ENCODE measurements around the gene PLXND1.

PLXND1 gene

GRCh38 chr3:129514563-129514962 is 91.9 kb downstream of the PLXND1 start:
- Histone ChIP-seq H3K27ac (ENCODE audit: low read length) (no peak overlapping the region), H3K4me2 (ENCODE audit: low read length) (no peak overlapping the region), H3K9ac (ENCODE audit: low read length) (no peak overlapping the region), H3K27me3 (ENCODE audit: low read depth, low read length) (no peaks in the 10 kb centered on the region), H3K79me2 (ENCODE audit: low read length) (no peaks in the 10 kb centered on the region), H3K36me3 (replicated peaks; ENCODE audit: low read depth, low read length) (no peaks in the 10 kb centered on the region), H3K9me3 (ENCODE audit: insufficient read depth, low read length) (no peaks in the 10 kb centered on the region), H4K20me1 (ENCODE audit: insufficient read depth, low read length) (no peaks in the 10 kb centered on the region), H3K4me3 (ENCODE audit: low read length) (no peak overlapping the region), H3K4me1 (ENCODE audit: low read length) (no peaks in the 10 kb centered on the region), H2AFZ (ENCODE audit: low read depth, low read length) (no peak overlapping the region)
- TF ChIP-seq, protein P1, sequence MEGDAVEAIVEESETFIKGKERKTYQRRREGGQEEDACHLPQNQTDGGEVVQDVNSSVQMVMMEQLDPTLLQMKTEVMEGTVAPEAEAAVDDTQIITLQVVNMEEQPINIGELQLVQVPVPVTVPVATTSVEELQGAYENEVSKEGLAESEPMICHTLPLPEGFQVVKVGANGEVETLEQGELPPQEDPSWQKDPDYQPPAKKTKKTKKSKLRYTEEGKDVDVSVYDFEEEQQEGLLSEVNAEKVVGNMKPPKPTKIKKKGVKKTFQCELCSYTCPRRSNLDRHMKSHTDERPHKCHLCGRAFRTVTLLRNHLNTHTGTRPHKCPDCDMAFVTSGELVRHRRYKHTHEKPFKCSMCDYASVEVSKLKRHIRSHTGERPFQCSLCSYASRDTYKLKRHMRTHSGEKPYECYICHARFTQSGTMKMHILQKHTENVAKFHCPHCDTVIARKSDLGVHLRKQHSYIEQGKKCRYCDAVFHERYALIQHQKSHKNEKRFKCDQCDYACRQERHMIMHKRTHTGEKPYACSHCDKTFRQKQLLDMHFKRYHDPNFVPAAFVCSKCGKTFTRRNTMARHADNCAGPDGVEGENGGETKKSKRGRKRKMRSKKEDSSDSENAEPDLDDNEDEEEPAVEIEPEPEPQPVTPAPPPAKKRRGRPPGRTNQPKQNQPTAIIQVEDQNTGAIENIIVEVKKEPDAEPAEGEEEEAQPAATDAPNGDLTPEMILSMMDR (IDR thresholded peaks at IDR 0.05; ENCODE audit: low read depth, low read length): no peak
- TF ChIP-seq EZH2phosphoT487 (IDR thresholded peaks at IDR 0.05; ENCODE audit: low read depth): no peak

DNA sequence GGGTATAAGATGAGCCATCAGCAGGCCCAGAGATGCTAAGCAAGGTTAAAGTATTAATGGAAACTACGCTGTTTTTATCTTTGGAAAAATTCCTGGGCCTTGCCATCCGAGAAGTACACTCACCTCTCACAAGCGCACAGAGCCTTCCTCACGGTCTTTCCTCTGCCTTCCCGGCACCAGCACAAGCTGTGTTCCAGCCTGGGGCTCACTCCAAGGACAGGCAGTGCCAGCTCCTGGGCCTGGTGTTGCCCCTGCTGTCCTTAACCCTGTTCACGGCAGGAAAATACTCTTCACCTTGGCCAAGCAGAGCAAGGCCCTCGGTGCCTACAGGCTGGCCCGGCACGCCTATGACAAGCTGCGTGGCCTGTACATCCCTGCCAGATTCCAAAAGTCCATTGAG is 92.4 kb downstream of the PLXND1 start:
- no peak overlapping the region for H3K4me2 ChIP-seq (ENCODE audit: low read length)
- no peaks in the 10 kb centered on the region for H4K20me1 ChIP-seq (ENCODE audit: insufficient read depth, low read length)
- no peak overlapping the region for H2AFZ ChIP-seq (ENCODE audit: low read depth, low read length)

DNA sequence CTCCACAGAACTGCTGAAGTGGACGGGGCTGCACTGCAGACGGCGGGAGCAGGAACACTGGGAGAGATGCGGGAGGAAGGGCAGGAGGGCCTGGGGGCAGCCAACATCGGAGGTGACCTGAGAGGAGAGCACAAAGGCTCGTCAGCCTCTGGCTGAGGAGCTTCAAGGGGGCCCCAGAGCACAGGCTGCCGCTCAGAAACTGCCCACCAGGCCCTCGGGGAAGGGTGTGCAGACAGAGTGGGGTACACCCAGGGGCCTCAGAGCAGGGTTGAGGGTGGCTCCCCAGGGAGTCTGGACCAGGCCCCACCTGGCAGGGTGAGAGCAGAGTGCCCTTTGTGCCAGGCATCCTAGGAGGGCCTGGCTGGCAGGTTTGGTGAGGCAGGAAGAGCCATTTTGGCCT is 92.8 kb downstream of the PLXND1 start:
- H3K27ac ChIP-seq (ENCODE audit: low read length): no peak overlapping the region
- no peak for TF ChIP-seq EZH2phosphoT487 (IDR thresholded peaks at IDR 0.05; ENCODE audit: low read depth)
- TF ChIP-seq, protein P1 (IDR thresholded peaks at IDR 0.05; ENCODE audit: low read depth, low read length): no peak
- no peaks in the 10 kb centered on the region for H3K4me1 ChIP-seq (ENCODE audit: low read length)
- H3K27me3 ChIP-seq (ENCODE audit: low read depth, low read length): no peaks in the 10 kb centered on the region
- no peak overlapping the region for H3K9ac ChIP-seq (ENCODE audit: low read length)
- no peaks in the 10 kb centered on the region for H3K36me3 ChIP-seq (replicated peaks; ENCODE audit: low read depth, low read length)
- H3K4me3 ChIP-seq (ENCODE audit: low read length): no peak overlapping the region
- no peak overlapping the region for H3K4me2 ChIP-seq (ENCODE audit: low read length)
- H3K79me2 ChIP-seq (ENCODE audit: low read length): no peaks in the 10 kb centered on the region
- no peak overlapping the region for H2AFZ ChIP-seq (ENCODE audit: low read depth, low read length)
- H4K20me1 ChIP-seq (ENCODE audit: insufficient read depth, low read length): no peaks in the 10 kb centered on the region
- no peaks in the 10 kb centered on the region for H3K9me3 ChIP-seq (ENCODE audit: insufficient read depth, low read length)

More for the DNA sequence above, 92.4 kb downstream of the PLXND1 start:
- Histone ChIP-seq H3K4me1 (ENCODE audit: low read length) (no peaks in the 10 kb centered on the region), H3K27ac (ENCODE audit: low read length) (no peak overlapping the region), H3K4me3 (ENCODE audit: low read length) (no peak overlapping the region), H3K79me2 (ENCODE audit: low read length) (no peaks in the 10 kb centered on the region), H3K9me3 (ENCODE audit: insufficient read depth, low read length) (no peaks in the 10 kb centered on the region), H3K36me3 (replicated peaks; ENCODE audit: low read depth, low read length) (no peaks in the 10 kb centered on the region), H3K27me3 (ENCODE audit: low read depth, low read length) (no peaks in the 10 kb centered on the region), H3K9ac (ENCODE audit: low read length) (no peak overlapping the region)
- TF ChIP-seq EZH2phosphoT487 (IDR thresholded peaks at IDR 0.05; ENCODE audit: low read depth): no peak
- TF ChIP-seq, protein P1 (IDR thresholded peaks at IDR 0.05; ENCODE audit: low read depth, low read length): no peak

- Histone ChIP-seq H3K9me3 (ENCODE audit: insufficient read depth, low read length) (no peaks in the 10 kb centered on the region), H3K4me2 (ENCODE audit: low read length) (no peak overlapping the region), H4K20me1 (ENCODE audit: insufficient read depth, low read length) (no peaks in the 10 kb centered on the region), H3K4me3 (ENCODE audit: low read length) (no peak overlapping the region), H3K27me3 (ENCODE audit: low read depth, low read length) (no peaks in the 10 kb centered on the region), H2AFZ (ENCODE audit: low read depth, low read length) (no peak overlapping the region), H3K36me3 (replicated peaks; ENCODE audit: low read depth, low read length) (no peaks in the 10 kb centered on the region), H3K27ac (ENCODE audit: low read length) (no peak overlapping the region), H3K4me1 (ENCODE audit: low read length) (no peaks in the 10 kb centered on the region), H3K79me2 (ENCODE audit: low read length) (no peaks in the 10 kb centered on the region), H3K9ac (ENCODE audit: low read length) (no peak overlapping the region)
- TF ChIP-seq, protein P1 (IDR thresholded peaks at IDR 0.05; ENCODE audit: low read depth, low read length): no peak
- no peak for TF ChIP-seq EZH2phosphoT487 (IDR thresholded peaks at IDR 0.05; ENCODE audit: low read depth)
Observed at GRCh38 chr3:129512595-129512994, 93.9 kb downstream of the PLXND1 start.
